Upper lobe of right lung (tissue), 1 donor: ENCODE measurements around the gene CTDSP1. TPM values are rescaled to one million over a fixed set of nuclear protein-coding genes. Genes with fewer than 3 reads are reported as not detected.

Source experiments
- ATAC-seq: fragments of 200-7000 bp; cut with Tn5 transposase; one replicate; pipeline ENCODE4 v1.9.1; 2020; ENCODE audit warnings: mild to moderate bottlenecking, moderate library complexity
- DNase-seq: peaks from one replicate; pipeline ENCODE4 v3.0.0-alpha.2; 2020
- H3K27ac ChIP-seq: fragments of 200-600 bp; one replicate; pipeline ENCODE4 v1.8.0; 2022
- H3K27me3 ChIP-seq: fragments of 200-600 bp; one replicate; pipeline ENCODE4 v1.8.0; 2022; ENCODE audit warnings: mild to moderate bottlenecking
- H3K36me3 ChIP-seq: fragments of 200-600 bp; one replicate; pipeline ENCODE4 v1.8.0; 2022
- H3K4me1 ChIP-seq: fragments of 200-600 bp; one replicate; pipeline ENCODE4 v1.8.0; 2022
- H3K4me3 ChIP-seq: fragments of 200-600 bp; one replicate; pipeline ENCODE4 v1.8.0; 2022; ENCODE audit warnings: mild to moderate bottlenecking
- H3K9me3 ChIP-seq: fragments of 200-600 bp; one replicate; pipeline ENCODE4 v1.8.0; 2022
- CTCF ChIP-seq: fragments of 200-600 bp; IDR thresholded peaks from one replicate; pipeline ENCODE4 v1.8.0; 2022; ENCODE audit warnings: antibody characterized with exemption
- intact Hi-C: fragments of 100-400 bp; cut with DNase I; formaldehyde crosslinking; loops from one replicate; pipeline ENCODE4 v1.11.0; 2022
- total RNA-seq: library from RNA; stranded (reverse); fragmentation: NEBNext Ultra II Directional; extraction: Animal tissue kit (Norgen Biotek cat#: 25700); gene quantifications from one replicate; pipeline ENCODE4 v1.2.1, GENCODE V29; 2021
- donor health status: DM: no; HTN: yes; CAD: no; lungs with severe emphysema.

CTDSP1 gene
- total RNA-seq, 1 donor from 2014 or later, result 169 TPM

DNA sequence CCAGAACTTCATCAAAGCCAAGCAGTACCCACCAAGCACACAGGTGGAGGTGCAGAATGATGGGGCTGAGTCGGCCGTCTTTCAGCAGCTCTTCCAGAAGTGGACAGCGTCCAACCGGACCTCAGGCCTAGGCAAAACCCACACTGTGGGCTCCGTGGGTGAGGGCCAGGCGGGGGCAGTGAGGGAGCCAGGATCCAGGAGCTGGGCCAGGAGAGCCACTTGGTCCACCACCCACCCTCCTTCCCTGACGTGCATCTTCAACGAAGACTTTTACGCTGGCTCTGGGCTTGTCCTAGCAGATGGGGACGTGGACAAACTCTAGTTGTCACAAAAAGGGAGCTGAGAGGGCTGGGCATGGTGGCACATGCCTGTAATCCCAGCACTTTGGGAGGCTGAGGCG lies 31.1 kb downstream of the CTDSP1 start:
- H3K4me1 ChIP-seq, result no peaks in the 10 kb centered on the region
- no peak for ATAC-seq
- H3K9me3 ChIP-seq, result no peaks in the 10 kb centered on the region
- H3K27me3 ChIP-seq, result no peaks in the 10 kb centered on the region
- peak; percentile 54 for DNase-seq
- no peak overlapping the region for H3K27ac ChIP-seq
- H3K4me3 ChIP-seq, result no peak overlapping the region
- TF ChIP-seq CTCF, result no peak
- no peaks in the 10 kb centered on the region for H3K36me3 ChIP-seq
- intact Hi-C loops, result no loop called here

DNA sequence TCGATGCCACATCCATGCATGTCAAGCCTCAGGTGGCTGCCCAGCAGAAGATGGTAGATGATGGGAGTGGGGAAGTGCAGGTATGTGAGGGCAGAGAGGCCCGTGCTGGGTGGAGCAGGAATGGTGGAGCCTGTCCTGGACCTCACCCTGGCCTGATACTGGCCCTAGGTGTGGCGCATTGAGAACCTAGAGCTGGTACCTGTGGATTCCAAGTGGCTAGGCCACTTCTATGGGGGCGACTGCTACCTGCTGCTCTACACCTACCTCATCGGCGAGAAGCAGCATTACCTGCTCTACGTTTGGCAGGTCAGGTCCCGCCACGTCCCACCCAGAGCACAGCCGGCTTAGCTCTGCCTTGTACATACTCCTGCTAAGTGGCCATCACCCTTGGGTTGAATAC lies 32.2 kb downstream of the CTDSP1 start:
- DNase-seq, result peak; percentile 48
- no peak for TF ChIP-seq CTCF
- ATAC-seq, result no peak
- H3K36me3 ChIP-seq, result no peaks in the 10 kb centered on the region
- no peaks in the 10 kb centered on the region for H3K27me3 ChIP-seq
- H3K9me3 ChIP-seq, result no peaks in the 10 kb centered on the region
- intact Hi-C loops, result no loop called here
- no peak overlapping the region for H3K4me3 ChIP-seq
- H3K4me1 ChIP-seq, result no peaks in the 10 kb centered on the region
- H3K27ac ChIP-seq, result no peak overlapping the region

- DNase-seq (peak; percentile 29), ATAC-seq (no peak)
- Histone ChIP-seq H3K4me1 (no peaks in the 10 kb centered on the region), H3K36me3 (no peaks in the 10 kb centered on the region), H3K4me3 (no peak overlapping the region), H3K27me3 (no peaks in the 10 kb centered on the region), H3K9me3 (no peaks in the 10 kb centered on the region), H3K27ac (no peak overlapping the region)
- intact Hi-C loops, result no loop called here
- TF ChIP-seq CTCF, result no peak
Observed at GRCh38 chr2:218432676-218433365, 33.2 kb downstream of the CTDSP1 start.

DNA sequence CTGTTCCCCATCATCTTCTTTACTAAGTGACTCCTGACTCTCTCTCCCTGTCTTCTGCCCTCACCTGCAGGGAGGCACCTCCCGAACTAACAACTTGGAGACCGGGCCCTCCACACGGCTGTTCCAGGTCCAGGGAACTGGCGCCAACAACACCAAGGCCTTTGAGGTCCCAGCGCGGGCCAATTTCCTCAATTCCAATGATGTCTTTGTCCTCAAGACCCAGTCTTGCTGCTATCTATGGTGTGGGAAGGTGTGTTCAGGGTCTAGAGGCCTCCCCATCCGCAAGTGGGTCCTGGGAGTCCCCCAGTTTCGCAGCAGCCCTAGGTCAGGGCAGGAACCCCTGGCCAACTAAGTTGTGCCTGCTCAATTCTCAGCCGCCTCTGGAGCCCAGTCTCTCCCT lies 34.8 kb downstream of the CTDSP1 start:
- Histone ChIP-seq H3K36me3 (no peaks in the 10 kb centered on the region), H3K9me3 (no peaks in the 10 kb centered on the region), H3K4me3 (no peak overlapping the region), H3K27ac (no peak overlapping the region), H3K4me1 (no peaks in the 10 kb centered on the region), H3K27me3 (no peaks in the 10 kb centered on the region)
- intact Hi-C loops, result no loop called here
- DNase-seq (peak; percentile 49), ATAC-seq (no peak)
- no peak for TF ChIP-seq CTCF

DNA sequence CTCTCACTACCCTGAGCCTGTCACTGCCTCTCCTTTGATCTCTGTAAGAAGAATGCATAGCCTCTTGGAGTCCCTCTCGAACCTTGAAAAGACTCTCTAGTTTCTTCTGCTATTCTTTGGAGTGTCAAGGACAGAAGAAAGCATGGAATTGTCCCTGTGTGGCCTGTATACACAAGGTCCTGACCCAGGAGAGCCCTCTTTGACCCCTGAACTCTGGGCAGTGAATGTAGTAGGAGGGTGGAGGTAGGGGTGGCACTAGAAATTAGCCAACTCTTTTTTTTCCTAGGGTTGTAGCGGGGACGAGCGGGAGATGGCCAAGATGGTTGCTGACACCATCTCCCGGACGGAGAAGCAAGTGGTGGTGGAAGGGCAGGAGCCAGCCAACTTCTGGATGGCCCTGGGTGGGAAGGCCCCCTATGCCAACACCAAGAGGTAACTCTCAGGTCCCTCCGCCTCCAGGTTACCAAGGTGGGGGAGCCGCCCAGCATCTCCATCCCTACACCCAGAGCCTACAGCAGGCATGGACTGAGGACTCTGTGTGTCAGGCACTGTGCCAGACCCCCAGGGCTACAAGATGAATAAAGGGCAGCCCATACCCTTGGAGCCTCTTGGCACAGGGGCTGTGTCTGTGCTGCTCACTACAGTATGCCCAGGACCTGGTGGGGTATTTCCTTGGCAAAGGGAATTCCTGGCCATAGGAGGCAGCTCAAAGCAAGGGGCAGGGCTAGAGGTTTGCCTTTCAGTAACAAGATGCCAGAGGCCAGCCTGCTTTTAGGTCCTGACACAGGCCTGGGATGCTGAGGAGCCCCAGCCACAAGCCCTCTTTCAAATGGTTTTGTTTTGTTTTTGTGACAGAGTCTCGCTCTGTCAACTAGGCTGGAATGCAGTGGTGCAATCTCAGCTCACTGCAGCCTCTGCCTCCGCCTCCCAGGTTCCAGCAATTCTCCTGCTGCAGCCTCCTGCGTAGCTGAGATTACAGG lies 35.6 kb downstream of the CTDSP1 start:
- Histone ChIP-seq H3K9me3 (no peaks in the 10 kb centered on the region), H3K4me3 (no peak overlapping the region), H3K27me3 (no peaks in the 10 kb centered on the region), H3K36me3 (no peaks in the 10 kb centered on the region), H3K4me1 (no peaks in the 10 kb centered on the region), H3K27ac (no peak overlapping the region)
- ATAC-seq, result no peak
- peak; percentile 35 for DNase-seq
- intact Hi-C loops, result no loop called here
- no peak for TF ChIP-seq CTCF
